LHCN-M2 (cell line): Measurements from ENCODE around the gene PANX1. TPM values are rescaled to one million over a fixed set of nuclear protein-coding genes. Genes with fewer than 3 reads are reported as not detected.

Experiments
- DNase-seq: peaks from one replicate; pipeline ENCODE4 v3.0.0-alpha.2; 2012; ENCODE audit warnings: low read depth
- total RNA-seq: library from RNA; depleted of rRNA; stranded (reverse); fragments of >200 nt; gene quantifications from 2 replicates; pipeline ENCODE4 v1.2.3, GENCODE V29; 2014

The PANX1 gene
- total RNA-seq, 1 experiment from 2014 or later, result 46.4 TPM

- DNase-seq, result no peak
Measured at GRCh38 chr11:94184362-94184761, 55.7 kb downstream of the PANX1 start.

- no peak for DNase-seq
Measured at GRCh38 chr11:94184846-94185245, 56.2 kb downstream of the PANX1 start.

- DNase-seq, result no peak
Measured at GRCh38 chr11:94185416-94186084, 56.9 kb downstream of the PANX1 start.

- no peak for DNase-seq
Measured at GRCh38 chr11:94186342-94187203, 57.9 kb downstream of the PANX1 start.

- DNase-seq, result peak; percentile 27
Measured at GRCh38 chr11:94193288-94193687, 64.6 kb downstream of the PANX1 start.

- DNase-seq, result no peak
Measured at GRCh38 chr11:94194712-94195111, 66.1 kb downstream of the PANX1 start.

- DNase-seq, result no peak
Measured at GRCh38 chr11:94196363-94196762, 67.7 kb downstream of the PANX1 start.

GRCh38 chr11:94198718-94199117, 70.1 kb downstream of the PANX1 start:
- no peak for DNase-seq

- no peak for DNase-seq
Measured at GRCh38 chr11:94199136-94200130, 70.8 kb downstream of the PANX1 start.

GRCh38 chr11:94201004-94201465, 72.4 kb downstream of the PANX1 start:
- DNase-seq, result peak; percentile 44

GRCh38 chr11:94203070-94203469, 74.4 kb downstream of the PANX1 start:
- no peak for DNase-seq

- DNase-seq, result no peak
Measured at GRCh38 chr11:94211261-94211830, 82.7 kb downstream of the PANX1 start.

GRCh38 chr11:94212898-94213297, 84.3 kb downstream of the PANX1 start:
- no peak for DNase-seq

- no peak for DNase-seq
Measured at GRCh38 chr11:94217705-94218104, 89.1 kb downstream of the PANX1 start.

- no peak for DNase-seq
Measured at GRCh38 chr11:94218372-94218771, 89.7 kb downstream of the PANX1 start.

- no peak for DNase-seq
Measured at GRCh38 chr11:94219771-94220170, 91.1 kb downstream of the PANX1 start.

GRCh38 chr11:94224078-94224477, 95.4 kb downstream of the PANX1 start:
- DNase-seq, result peak; percentile 69
